ENCODE results near the gene ZNF511.

The ZNF511 gene

DNA sequence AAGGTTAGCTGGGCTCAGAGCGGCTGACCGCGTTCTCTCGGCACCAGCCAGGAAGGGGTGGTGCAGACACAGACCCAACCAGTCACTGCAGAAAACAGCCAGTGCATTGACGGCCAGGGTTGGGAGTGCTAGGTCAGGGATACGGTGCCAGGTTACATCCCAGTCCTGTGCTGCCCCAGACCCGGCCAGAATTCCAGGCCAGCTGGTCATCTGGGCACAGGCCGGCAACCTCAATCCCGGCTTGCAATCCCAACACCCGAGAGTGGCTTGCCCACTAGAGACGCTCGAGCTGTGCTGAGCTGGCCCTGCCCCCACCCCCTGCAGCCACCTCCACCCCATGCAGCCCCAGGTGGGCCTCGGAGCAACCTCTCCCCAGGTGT is 42.2 kb downstream of the ZNF511 start:
- in situ Hi-C loops (cut with HindIII; ENCODE audit: low sequenced_read_pairs), result no loop called here

DNA sequence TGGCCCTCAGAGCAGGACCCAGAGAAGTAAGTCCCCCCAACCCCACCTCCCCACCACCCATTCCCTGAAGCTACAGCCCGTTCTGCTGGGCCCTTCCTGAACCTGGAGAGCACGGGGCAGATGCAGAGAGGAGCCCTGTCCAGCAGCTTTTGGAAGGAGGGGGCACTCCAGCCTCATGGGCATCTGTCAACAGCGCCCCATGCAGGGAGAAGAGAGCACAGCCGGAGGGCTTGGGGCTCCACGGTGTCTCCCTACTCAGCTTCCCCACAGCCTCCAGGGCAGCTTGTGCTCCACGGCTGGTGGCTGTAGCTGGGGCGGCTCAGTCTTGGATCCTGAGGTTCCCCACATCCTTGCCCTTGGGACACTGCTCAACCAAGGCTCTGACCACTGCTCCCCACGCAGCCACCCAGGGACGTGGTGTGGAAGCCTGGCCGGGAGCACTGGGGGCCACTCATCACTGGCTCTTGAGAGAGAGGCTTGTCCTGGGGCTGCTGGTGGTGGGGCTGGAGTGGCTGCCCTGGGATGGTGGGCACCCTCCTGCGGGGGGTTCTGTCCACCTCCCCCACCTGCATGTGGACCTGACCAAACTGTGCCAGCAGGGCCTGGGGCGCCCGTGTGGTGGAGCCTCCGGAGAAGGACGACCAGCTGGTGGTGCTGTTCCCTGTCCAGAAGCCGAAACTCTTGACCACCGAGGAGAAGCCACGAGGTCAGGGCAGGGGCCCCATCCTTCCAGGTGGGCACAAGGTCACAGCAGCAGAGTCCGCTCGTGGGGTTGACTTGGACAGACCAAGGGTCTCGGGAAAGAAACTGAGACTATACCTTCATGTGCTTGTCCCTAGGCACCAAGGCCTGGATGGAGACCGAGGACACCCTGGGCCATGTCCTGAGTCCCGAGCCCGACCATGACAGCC is 42.9 kb downstream of the ZNF511 start:
- in situ Hi-C loops (cut with HindIII; ENCODE audit: low sequenced_read_pairs), result no loop called here

DNA sequence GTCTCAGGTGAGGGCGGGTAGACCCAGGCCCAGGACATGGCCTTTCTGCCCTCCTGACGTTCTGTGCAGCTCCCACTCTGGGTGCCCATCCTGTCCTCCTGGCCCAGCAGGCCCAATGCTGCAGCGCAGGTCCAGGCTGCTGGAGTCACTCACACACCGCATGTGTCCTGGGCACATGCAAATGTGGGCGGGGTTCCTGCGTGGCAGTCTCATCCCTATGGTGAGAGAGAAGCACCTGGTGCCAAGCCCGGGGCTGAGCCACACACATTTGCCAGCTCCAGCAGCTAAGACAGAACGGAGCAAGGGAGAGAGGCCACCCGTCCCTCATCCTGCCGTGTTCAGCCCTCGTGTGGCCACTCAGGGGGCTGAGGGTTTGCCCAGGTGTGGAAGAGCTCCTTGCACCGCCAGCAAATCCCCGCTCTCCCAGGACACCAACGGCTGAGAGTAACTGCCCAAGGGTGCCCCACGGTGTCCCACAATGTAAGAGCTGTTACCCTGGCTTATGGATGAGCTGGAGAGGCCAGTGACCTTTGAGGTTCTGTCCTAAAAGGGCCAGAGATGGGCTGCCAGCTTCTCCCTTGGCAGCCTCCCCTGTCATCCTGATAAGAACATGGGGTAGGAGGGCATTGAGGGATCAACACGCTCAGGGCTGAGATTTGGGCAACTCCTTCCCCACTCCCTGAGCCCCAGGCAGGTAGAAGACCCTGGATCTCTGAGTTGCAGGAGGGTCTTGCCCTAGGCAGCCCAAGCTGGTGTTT is 44.7 kb downstream of the ZNF511 start:
- in situ Hi-C loops (cut with HindIII; ENCODE audit: low sequenced_read_pairs), result no loop called here

DNA sequence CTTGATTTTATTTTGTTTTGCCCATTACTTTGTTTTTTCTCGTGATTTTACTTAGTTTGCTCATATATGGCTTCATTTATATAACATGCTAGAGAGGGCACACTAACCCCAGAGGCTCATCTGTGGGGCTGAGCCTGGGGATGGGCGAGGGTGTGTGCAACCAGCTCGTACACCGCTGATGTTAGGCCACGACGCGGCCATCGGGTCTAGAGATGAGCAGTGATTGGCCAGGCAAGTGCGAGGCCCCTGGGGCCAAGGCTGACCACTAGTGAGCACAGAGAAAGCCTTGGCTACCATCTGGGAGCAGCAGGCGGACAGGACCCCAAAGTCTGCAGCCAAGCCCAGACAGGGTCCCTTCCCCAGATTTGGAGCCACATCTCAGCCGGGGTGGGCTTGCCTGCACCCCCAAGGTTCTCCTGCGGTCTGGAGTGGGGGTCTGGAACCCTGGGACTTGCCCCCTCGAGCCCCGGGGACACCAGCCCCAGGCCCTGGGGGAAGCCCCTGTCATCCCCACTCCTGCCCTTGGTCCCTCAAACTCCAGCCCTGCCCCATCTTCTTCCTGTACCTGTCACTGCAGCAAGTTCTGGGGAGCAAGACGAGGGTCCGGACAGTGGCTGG is 45.4 kb downstream of the ZNF511 start:
- in situ Hi-C loops (cut with HindIII; ENCODE audit: low sequenced_read_pairs), result no loop called here

DNA sequence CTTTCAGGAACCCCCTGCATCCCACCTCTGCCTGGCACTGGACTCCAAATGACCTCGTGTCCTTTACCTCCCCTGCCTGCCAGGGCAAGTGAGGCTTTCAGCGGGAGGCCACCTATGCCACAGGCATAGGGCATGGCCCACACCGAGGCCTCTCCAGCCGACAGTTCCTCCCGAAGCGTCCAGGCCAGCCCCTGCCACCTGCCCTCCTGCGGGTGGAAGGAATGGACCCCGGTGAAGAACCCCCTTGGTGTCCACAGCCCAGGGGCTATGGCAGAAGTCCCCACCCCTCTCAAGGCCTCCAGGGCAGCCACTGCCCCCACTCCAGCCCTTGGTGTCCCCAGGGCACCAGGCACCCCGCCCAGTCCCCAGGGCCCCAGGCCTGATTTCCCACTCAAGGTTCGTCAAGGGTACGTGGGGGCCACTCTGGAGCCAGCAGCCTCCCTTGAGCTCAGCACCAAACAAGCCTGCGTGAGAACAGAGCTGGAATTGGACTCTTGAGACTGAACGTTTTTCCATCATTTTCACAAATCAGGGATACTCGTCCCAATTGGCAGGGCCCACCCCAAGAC is 46.0 kb downstream of the ZNF511 start:
- in situ Hi-C loops (cut with HindIII; ENCODE audit: low sequenced_read_pairs), result no loop called here

DNA sequence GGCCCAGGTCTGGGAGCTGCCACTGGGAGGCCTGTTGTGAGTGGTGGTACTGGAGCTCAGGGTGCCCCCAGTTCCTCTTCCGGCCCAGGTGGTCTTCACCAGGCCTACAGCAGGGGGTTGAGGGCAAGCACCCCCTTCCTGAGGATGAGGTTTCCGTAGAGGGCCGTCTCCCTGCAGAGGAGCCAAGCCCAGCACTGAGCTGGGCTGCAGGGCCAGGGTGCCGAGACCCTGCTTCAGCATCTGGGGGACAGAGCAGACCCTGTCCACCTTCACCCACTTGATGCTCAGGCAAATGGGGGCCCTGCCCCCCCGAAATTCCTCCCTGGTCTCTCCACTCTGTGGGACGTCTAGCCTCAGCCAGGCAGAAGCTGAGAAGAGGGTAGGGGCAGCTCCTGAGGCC is 46.6 kb downstream of the ZNF511 start:
- in situ Hi-C loops (cut with HindIII; ENCODE audit: low sequenced_read_pairs), result no loop called here

DNA sequence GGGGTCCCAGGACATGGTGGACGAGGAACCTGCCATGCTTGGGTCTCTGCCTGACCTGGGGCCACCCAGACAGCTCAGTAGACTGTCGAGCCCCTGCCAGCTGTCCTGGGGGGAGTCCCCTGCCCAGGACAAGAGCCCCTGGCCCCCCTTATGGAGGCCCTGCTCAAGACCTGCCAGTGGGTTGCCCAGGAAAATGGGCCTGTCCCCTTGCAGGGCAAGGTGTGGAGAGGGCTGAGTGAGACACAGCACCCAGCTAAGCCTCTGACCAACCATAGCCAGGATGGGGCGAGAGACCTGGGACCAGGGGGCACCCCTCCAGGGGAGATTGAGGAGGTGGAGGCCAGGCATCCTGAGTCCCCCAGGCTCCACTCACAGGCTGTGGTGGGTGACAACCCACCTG is 47.3 kb downstream of the ZNF511 start:
- in situ Hi-C loops (cut with HindIII; ENCODE audit: low sequenced_read_pairs), result no loop called here

DNA sequence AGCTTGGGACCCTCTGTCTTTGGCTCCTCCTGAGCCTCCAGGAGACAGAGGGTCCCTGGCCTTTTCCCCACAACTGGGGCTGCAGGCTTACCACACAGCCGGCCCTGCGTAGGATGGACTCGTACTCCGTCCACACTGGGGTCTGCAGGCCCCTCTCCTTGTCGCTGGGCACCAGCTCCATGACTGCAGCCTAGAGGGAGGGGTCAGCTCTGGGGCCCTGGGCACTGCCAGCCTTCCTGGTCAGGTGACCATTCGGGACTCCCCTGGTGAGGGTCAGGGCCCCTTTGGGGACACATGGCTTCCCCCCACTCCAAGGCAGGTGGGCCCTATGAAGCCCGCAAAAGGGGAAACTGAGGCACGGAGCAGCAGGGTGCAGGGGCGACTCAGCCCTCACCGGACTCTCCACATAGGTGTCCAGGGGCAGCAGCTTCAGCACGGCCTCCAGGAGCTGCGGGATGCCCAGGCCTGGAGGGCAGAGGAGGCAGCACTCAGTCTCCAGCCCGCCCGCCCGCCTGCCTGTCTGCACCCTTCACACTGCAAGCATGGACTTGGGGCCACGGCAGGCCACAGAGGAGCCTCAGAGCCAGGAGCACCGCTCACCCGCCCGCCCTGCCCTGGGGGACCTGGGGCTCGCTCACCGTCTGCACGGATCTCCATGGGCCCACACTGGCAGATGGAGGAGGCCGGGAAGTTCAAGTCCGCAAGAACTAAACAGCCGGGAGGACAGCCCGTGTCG is 48.0 kb downstream of the ZNF511 start:
- in situ Hi-C loops (cut with HindIII; ENCODE audit: low sequenced_read_pairs), result no loop called here

DNA sequence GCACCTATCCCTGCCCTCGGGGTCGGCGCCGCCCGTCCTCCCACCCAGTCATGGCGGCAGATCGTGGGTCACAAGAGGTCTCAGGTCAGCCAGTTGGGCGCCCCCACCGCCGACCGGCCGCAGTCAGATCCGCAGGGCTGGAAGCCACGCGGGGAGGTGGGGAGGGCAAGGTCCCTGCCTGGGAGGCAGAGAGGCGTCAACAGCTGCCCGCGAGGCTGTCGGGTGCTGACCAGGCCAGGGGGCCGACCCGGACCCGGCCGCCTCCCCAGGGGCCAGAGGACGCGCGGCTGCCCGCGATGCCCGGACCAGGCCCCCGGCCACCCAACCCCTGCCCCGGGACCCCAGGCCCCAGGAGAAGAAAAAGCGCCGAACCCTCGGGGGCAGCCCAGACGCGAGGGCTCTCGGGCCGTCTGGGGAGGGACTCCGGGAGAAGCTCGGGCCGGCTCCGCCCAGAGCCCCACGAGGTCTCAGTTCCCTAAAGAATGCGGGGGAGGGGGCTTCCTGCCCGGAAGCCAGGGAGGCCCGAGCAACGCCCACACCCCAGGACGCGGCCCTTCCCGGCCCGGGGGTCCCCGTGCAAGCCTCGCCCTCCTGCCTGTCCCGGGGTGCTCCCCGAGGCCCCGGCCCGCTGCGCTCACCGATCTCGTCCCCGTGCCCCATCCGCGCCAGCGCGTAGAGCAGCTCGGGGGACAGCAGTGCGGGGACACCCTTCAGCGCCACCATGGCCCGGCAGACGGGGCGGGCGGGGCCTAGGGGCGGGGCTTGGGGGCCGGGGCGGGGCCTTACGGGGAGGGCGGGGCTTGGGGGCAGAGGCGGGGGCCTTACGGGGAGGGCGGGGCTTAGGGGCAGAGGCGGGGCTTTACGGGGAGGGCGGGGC is 48.8 kb downstream of the ZNF511 start, which contains the start of gene FUOM:
Gene FUOM, minus strand, starts transcription at position 735 of the 877 bp plus-strand sequence. Its CDS starts 12 bp downstream, at position 723.
- in situ Hi-C loops (cut with HindIII; ENCODE audit: low sequenced_read_pairs), result no loop called here

DNA sequence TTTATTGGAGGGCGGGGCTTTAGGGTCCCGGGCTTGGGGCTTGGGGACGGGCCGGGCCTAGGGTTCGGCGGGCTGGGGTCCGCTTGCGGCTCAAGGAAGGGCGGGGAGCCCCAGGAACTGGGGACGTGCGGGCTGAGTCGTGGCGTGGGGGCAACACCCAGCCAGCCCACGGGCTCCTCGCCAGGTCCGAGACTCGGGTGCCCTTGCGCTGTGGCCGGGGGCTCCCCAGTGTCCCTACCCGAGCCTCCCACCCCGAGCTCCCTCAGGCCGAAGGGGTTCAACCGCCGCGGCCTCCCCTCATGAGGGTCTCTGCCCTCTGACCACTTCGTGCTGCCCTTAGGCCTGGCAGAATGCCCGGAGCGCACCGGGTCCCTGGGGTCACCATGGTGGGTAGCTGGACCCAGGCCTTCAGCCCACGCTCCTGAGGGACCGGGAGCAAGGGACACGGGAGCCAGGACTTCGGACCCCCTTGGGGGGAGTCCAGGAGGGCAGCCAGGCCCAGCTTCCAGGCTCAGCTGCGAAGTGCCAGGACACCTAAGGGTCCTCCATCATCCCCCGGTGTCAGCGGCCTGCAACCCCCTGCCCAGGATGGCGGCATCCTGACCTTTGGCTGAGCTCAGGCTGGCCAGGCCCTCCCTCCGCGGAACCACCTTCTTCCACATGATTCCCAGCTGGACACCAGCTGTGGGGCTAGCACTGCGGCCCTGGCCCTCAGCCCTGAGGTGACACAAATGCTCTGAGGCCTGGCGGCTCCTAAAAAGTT is 49.6 kb downstream of the ZNF511 start:
- in situ Hi-C loops (cut with HindIII; ENCODE audit: low sequenced_read_pairs), result no loop called here

DNA sequence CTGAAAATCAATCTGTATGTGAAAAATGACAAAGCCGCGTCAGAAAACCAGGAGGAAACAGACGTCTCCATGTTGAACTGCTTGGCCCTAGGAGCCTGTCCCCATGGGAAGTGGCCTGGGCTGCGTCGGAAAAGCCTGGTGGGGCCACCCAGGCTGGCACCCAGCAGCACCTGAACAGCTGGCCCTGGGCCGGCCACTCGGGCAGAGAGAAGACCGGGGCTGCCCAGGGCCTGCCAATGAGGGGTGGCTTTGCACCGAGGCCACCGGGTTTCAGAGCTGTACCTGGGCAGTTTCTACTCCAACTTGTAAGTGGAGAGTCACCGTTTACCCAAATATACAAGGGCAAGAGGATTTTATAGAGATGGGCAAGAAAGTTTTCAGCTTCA is 50.2 kb downstream of the ZNF511 start:
- in situ Hi-C loops (cut with HindIII; ENCODE audit: low sequenced_read_pairs), result no loop called here

DNA sequence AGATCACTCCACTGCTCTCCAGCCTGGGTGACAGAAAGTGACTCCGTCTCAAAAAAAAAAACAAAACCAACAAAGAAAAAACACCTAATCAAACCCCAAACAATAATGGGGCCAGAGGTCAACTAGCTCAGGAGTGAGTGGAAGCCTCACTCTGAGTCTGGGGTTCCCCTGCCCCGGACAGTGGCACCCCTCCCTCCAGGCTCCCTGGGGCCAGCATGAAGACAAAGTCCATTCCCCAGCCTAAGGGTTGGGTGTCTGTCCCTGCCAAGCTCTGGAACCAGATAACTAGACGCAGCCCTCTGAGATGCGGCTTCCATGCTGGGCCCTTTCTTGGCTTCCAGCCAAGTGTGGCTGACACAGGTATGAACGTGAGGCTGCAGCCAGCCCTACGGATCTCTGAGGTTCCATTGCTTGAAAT is 50.8 kb downstream of the ZNF511 start:
- in situ Hi-C loops (cut with HindIII; ENCODE audit: low sequenced_read_pairs), result no loop called here

DNA sequence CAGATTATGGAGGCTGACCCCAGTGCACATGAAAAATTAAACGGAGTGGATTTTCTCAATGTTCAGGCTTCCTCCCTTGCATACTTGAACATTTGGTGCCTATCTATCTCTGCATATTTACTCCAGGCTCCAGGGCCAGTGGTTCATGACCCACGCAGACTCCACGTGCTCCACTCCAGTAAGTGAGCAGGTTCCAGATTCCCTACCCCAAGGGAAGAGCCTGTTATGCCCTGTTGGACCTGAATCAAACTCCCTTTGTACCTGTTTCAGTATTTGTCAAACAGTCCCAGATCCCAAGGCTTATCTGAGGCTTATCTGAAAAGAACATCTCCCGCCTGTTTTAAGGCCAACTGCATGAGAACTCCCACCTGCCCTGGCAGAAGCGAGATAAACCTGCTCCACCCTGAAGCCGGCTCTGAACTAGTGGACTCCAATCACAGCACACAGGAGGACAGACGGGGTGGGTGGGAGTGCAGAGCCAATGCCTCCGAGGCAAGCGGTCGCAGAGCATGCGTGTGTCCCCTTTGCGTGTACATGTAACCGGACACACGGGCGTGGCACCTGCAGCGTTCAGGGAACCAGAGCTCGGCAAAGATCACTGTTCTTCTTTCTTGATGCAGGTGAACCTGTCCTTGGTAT is 51.4 kb downstream of the ZNF511 start:
- in situ Hi-C loops (cut with HindIII; ENCODE audit: low sequenced_read_pairs), result no loop called here

DNA sequence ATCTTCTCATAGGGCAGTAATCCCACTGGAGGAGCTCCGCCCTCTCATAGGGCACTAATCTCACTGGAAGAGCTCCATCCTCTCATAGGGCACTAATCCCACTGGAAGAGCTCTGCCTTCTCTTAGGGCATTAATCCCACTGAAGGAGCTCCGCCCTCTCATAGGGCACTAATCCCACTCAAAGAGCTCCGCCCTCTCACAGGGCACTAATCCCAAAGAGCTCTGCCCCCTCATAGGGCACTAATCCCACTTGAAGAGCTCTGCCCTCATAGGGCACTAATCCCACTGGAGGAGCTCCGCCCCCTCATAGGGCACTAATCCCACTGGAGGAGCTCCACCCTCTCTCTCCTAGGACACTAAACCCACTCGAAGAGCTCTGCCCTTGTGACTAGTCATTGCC is 52.5 kb downstream of the ZNF511 start:
- in situ Hi-C loops (cut with HindIII; ENCODE audit: low sequenced_read_pairs), result no loop called here

DNA sequence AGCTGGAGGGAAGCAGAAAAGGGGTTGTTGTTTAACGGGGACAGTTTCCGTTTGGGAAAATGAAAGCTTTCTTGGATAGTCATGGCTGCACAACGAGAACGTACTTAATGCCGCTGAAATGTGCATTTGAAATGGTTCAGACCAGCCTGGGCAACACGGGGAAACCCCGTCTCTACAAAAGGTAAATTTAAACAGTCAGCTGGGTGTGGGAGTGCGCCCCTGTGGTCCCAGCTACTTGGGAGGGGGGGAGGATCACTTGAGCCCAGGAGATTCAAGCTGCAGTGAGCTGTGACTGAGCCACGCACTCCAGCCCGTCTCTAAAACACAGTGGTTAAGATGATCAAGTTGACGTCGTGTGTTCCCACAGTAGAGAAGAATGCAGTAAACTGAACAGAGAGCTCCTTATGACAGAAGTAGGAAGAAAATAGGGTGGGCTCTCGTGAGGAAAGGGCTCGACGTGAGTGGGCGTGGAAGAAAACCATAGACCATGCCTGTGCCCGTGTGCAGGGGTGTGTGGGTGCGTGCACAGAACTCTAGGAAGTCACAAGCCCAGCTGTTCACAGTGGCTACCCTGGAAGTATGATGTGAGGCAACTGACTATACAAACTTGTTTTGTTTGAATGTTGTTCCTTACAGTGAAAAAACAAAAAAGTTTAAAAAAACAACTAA is 53.2 kb downstream of the ZNF511 start:
- in situ Hi-C loops (cut with HindIII; ENCODE audit: low sequenced_read_pairs), result no loop called here
